ENCODE results near the gene ARHGAP33.

DNA sequence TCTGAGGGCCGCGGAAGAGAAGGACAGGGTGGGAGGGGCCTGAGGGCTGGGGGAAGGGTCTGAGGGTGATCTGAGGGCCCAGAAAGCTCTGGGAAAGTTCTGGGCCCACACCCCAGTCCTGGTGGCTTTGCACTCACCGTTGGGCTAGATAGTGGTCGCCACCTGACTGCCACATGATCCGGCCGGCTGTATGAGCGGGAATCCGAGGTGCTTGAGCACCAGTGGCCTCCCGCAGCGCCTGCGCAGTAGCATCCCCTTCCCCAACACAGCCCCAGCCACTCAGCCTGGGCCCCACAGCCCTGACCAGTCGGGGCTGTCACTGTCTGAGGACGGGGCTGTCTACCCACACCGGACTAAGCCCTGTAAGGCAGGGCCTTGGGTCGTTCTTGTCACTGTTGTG lies 22.3 kb downstream of the ARHGAP33 start:
- TF ChIP-seq, protein P1, sequence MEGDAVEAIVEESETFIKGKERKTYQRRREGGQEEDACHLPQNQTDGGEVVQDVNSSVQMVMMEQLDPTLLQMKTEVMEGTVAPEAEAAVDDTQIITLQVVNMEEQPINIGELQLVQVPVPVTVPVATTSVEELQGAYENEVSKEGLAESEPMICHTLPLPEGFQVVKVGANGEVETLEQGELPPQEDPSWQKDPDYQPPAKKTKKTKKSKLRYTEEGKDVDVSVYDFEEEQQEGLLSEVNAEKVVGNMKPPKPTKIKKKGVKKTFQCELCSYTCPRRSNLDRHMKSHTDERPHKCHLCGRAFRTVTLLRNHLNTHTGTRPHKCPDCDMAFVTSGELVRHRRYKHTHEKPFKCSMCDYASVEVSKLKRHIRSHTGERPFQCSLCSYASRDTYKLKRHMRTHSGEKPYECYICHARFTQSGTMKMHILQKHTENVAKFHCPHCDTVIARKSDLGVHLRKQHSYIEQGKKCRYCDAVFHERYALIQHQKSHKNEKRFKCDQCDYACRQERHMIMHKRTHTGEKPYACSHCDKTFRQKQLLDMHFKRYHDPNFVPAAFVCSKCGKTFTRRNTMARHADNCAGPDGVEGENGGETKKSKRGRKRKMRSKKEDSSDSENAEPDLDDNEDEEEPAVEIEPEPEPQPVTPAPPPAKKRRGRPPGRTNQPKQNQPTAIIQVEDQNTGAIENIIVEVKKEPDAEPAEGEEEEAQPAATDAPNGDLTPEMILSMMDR (IDR thresholded peaks at IDR 0.05) = no peak
- no peak for TF ChIP-seq POLR2A (IDR thresholded peaks at IDR 0.05)
